ENCODE measurements around the gene PPM1H.
"Not testable (repeated sequence)": the region's sequence is repeated elsewhere in the genome, so short reads cannot be mapped to it uniquely, and the experiment has no call there.

PPM1H gene

DNA sequence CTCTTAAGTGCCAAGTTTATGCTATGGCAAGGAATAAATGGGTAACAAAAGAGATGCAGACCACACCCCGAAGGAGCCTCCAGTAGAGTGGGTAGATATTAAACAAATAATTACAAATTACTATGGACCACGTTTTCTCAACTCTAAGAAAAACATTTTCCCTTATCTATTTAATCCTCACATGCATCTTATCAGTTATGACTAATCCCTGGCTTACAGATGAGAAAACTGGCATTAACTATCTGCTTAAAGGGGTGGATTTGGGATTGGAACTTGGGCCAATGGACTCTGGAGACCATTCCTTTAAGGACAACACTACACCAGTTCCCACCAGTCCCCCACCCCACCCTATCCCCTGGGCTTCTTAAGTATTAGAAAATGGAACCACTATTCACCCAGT, 26.3 kb downstream of the PPM1H start:
- DNase-seq (ENCODE audit: low spot score): no peak

DNA sequence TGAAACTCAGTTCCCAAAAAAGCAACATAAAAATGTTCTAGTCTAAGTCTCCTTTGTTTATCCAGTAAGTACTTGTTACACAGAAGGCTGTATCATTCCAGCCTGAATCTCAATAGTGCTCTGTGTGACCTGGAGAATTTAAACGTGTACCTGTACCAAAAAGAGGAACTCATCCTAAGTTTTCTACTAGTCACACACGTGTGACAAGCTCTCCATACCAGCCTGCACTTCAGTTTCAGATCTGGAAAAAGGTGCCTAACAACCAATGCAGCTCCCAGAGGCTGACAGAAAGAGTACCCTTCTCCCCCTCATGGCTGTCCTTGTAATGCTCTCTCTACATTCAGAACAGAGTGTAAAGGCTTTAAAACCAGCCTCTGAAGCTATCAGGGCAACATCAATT, 27.4 kb downstream of the PPM1H start:
- DNase-seq (ENCODE audit: low spot score): no peak

GRCh38 chr12:62907078-62907477, 27.9 kb downstream of the PPM1H start:
- no peak for DNase-seq (ENCODE audit: low spot score)

DNA sequence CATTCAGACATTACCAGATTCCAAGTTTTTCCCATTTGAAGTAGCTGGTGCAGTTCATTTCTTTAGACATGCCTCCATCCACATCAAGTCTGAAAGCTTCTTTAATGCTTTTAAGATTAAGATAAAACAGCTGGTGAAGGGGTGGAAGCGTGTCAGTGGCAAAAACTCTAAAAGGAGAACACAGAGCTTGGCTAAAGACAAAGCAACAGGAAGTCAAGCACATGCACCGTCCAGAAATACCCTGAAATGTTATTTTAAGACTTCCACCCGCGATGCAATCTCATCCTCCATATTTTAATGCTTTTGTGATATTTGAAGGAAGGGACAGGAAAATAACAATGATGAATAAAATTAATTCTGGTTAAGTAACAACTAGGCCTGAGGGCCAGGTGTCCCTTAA, 31.8 kb downstream of the PPM1H start:
- DNase-seq (ENCODE audit: low spot score): no peak

- DNase-seq (ENCODE audit: low spot score): no peak
Measured at GRCh38 chr12:62900686-62901272, 34.2 kb downstream of the PPM1H start.

- no peak for DNase-seq (ENCODE audit: low spot score)
Measured at GRCh38 chr12:62899568-62900390, 35.2 kb downstream of the PPM1H start.

GRCh38 chr12:62898526-62898925, 36.4 kb downstream of the PPM1H start:
- DNase-seq (ENCODE audit: low spot score): no peak

DNA sequence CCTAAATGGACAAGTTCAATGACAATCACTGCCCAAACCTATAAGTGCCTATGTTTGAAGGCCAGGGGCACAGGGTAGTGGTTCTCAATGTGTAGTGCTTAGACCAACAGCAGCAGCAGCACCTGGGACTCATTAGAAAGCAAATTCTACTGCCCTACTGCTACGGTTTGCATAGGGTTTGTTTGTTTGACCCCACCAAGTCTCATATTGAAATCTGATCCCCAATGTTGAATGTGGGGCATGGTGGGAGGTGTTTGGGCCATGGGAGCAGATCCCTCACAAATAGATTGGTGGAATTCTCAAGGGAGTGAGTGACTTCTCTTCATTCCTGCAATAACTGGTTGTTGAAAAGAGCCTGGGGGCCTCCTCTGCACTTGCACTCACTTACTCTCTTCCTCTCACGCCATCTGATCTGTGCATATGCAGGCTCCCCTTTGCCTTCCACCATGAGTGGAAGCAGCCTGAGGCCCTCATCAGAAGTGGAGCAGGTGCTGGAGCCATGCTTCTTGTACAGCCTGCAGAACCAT, 39.5 kb downstream of the PPM1H start:
- no peak for DNase-seq (ENCODE audit: low spot score)

- no peak for DNase-seq (ENCODE audit: low spot score)
Measured at GRCh38 chr12:62893276-62893675, 41.7 kb downstream of the PPM1H start.

DNA sequence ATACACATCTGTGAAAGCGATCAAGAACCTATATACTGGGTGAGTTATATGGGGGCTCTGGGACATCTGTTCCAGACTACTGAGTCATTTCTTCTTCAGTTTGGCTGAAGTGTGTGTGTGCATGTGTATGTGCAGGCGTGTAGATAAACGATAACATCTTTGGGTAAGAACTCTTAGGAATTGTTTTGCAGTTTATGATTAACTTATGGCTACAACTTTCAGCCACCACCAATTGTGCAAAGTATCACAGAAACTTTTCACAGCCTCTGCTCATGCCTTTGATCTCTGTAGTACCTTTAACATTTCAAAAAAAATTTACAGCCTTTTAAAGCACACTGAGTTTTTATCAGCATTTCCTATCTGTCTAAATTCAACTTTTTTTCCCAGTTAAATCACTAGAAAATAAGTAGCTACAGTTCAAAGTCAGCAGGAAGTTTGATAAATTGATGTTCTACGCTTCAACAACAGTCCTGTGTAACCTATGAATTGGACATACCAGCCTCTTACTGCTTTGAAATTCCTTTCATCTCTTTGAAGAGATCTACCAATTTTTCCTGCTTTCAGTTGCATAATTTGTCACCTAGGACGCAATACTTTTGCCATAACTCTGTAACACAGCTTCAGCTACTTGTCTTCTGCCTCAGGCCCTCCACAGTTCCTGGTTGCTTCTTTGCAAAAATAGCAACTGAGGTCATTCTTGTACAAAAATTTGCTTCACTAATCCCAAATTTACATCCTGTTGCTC, 43.0 kb downstream of the PPM1H start:
- no peak for DNase-seq (ENCODE audit: low spot score)

GRCh38 chr12:62888454-62889110, 46.4 kb downstream of the PPM1H start:
- no peak for DNase-seq (ENCODE audit: low spot score)

DNA sequence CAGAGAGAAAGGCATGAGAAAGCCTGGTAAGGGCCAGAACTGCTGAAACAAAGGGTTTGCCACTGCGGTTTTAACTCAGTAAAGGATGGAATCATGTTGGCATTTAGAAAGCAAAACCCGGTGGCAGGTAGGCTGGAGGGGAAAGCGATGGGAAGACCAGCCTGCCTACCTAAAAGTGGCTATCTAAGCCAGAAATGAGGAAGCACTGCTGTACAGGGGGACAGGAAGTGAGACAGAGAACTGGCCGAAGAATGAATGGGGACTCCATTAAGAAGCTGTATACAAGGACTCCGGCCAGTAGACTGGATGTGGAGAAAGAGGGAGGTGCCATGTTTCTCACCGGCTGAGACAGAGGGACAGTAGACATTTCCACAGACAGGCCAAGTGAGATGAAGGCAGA, 48.2 kb downstream of the PPM1H start:
- DNase-seq (ENCODE audit: low spot score): no peak

GRCh38 chr12:62885242-62885641, 49.7 kb downstream of the PPM1H start:
- DNase-seq (ENCODE audit: low spot score): no peak

DNA sequence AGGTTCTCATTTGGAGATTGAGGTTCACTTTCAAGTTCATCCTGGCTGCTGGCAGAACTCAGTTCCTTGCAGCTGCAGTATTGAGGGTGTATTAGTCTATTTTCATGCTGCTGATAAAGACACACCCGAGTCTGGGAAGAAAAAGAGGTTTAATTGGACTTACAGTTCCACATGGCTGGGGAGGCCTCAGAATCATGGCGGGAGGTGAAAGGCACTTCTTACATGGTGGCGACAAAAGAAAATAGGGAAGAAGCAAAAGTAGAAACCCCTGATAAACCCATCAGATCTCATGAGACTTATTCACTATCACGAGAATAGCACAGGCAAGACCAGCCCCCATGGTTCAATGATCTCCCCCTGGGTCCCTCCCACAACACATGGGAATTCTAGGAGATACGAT, 50.1 kb downstream of the PPM1H start:
- not testable (repeated sequence) for DNase-seq (ENCODE audit: low spot score)

GRCh38 chr12:62882696-62883095, 52.3 kb downstream of the PPM1H start:
- no peak for DNase-seq (ENCODE audit: low spot score)

- DNase-seq (ENCODE audit: low spot score): no peak
Measured at GRCh38 chr12:62882140-62882539, 52.8 kb downstream of the PPM1H start.

DNA sequence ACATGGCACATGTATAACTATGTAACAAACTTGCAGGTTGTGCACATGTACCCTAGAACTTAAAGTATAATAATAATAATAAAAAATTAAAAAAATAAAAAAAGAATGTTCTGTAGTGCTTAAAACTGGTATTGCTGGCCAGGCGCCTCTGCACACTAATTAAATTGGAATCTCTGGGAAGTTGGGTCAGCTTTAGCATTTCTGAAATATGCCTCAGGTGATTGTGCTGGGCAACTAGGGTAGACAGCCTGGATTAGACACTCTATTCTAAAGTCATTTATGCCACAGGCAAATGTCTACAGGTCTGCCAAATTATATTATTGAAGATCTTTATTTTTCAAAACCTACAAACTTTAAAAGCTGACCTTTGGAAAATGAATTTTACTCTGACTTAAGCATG, 55.3 kb downstream of the PPM1H start:
- DNase-seq (ENCODE audit: low spot score): no peak

DNA sequence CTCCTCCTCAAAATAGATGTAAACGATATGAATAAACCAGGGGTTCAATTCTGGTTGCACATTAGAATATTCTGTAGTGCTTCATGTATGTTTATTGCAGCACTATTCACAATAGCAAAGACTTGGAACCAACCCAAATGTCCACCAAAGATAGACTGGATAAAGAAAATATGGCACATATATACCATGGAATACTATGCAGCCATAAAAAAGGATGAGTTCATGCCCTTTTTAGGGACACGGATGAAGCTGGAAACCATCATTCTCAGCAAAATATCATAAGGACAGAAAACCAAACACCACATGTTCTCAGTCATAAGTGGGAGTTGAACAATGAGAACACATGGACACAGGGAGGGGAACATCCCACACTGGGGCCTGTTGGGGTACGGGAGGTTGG, 55.7 kb downstream of the PPM1H start:
- DNase-seq (ENCODE audit: low spot score): not testable (repeated sequence)

DNA sequence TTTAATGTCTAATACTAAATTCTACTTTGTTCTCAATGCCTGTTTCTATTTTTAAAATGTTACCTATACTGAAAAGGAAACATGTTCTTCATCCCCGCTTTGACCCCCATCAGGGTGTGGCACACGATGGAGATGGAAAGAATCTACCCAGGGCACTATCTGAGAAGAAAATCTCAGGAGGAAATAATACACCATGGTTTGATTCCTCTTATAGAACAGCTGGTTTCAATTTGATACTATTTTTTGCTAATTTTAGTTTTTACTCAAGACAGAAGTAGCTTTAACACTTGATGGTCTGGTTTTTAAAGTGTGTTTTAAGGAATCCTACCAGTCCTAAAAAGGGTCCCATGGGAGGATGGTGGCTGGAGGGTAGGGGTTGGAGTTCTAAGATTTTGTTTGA, 56.7 kb downstream of the PPM1H start:
- DNase-seq (ENCODE audit: low spot score): no peak

GRCh38 chr12:62876938-62877548, 57.9 kb downstream of the PPM1H start:
- no peak for DNase-seq (ENCODE audit: low spot score)

DNA sequence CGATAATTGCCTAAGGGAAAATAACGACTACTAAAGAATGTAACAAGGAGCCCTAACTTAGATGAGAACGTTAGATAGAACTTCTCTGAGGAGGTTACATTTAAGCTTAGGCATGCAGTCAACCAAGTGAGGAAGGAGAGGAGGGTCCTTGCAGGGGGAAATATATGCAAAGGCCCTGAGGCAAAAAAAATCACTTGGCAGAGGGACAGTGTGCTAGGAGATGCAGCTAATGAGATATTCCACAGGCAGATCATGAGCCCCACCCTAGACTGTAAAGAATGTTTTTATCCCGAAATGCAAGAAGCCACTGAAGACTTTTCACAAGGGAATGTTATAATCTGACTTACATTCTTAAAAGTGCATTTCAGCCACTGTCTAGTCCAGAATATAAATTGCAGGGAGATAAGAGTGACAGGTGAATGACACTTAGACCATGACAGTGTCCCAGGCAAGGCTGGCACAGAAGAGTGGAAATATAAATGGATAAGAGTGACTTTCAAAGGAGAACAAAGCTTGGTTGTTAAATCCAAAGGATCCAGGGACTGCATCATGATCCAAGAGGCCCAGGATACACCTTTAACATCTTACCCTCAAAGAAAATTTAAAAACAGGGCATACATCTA, 61.0 kb downstream of the PPM1H start:
- DNase-seq (ENCODE audit: low spot score): no peak
